Measurements from ENCODE around the gene EML6.

EML6 gene

DNA sequence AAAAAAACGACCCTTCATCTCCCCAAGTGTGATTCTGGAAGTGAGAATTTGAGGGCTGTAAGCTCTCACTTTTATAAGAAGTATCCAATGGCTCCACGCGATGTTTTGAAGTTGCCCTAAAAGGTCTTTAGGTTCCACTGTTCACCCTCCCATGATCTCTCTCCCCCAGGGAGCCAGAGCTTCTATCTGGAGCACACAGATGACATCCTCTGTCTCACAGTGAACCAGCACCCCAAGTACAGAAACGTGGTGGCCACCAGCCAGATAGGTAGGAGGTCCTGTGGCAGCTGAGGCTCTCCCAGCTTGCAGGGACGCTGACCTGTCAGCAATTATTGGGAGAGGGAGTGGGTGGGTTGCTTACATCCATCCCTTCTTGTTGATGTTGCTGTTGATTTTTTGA lies 229.0 kb downstream of the EML6 start:
- no peak for DNase-seq

DNA sequence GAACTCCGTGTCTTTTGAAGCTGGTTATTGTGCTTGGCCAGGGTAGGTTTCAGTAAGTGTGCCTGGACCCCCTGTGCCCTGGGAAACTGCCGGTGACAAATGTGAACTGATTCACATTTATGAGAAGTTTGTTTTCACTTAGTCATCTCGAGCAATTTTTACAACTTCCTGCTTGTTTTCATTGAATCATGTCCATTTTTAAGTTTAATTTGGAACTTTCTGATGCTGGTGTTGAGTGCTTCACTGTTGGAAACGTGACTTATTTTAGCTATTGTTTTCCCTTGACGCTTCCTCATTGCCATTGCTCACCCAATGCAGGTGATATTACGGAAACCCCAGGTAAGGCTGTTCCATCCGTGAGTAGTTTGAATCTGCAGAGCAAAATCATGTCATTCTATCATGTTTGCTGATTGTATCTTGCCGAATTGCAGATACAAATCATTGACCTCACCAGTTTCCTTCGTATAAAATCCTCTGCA lies 229.6 kb downstream of the EML6 start:
- DNase-seq = no peak

- no peak for DNase-seq
These were observed 230.7 kb downstream of the EML6 start for GRCh38 chr2:54954158-54954557.

DNA sequence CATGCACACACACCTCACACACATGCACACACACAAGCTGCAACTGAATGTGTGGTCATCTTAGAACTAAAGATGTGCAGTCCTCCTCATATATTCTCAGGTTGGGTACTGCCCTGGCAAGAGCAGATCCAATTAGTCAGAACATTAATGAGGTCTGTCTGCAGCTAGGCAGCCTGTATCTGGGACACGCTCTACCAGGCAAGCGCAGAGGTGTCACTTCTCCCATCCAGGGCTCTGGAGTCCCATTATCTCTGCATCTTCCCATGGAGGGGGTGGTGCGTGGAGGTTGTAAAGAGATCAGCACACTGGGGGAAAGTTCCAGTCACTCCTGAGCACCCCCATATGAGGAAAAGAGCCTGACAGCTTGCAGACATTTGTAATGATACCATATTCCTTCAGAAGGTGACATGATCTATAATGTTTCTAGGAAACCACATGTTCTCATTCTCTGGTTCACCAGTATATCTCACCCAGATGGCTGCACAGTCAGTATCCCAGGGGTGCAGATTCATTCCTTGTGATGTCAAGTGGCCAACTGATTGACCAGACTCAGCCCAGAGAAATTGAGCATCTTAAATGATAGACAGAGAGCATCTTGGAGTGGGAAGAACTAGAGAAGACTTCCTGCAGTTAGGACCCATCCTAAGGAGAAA lies 231.4 kb downstream of the EML6 start:
- no peak for DNase-seq

DNA sequence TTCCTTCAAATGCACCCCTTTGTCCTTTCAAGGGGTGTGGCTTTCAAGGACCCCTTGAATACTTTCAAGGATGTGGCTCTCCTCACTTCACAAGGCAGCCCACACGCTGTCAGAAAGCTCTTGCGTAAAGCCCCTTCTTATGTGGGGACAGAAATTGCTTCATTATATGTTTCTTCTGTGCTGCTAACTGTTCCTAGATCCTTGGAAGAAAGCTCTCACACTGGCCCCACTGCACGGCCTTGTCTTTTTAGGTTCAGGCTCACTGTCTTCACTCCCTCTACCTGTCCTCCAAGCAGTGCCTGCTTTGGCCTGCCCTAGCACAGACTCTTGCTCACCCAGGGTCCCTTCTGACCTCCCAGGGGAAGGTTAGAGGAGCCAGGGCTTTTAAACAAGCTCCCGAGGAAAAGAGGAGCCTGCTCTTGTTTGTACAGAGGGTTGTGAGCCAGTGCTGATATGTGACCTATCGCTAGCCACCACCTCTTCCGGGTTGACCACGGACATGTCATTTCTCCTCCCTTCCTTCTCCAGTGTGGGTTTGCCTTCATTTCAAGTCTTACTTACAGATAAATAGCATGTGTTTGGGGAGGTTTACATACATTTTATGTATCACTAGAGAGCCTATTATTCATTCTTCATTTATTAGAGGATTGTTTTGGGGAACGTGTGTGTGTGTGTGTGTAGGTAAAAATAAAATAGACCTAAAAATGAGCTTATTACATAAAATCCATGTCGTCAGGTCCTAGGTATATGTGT lies 232.1 kb downstream of the EML6 start:
- no peak for DNase-seq

GRCh38 chr2:54956111-54956627 lies 232.7 kb downstream of the EML6 start:
- no peak for DNase-seq

GRCh38 chr2:54957321-54957999 lies 234.0 kb downstream of the EML6 start:
- DNase-seq = no peak

DNA sequence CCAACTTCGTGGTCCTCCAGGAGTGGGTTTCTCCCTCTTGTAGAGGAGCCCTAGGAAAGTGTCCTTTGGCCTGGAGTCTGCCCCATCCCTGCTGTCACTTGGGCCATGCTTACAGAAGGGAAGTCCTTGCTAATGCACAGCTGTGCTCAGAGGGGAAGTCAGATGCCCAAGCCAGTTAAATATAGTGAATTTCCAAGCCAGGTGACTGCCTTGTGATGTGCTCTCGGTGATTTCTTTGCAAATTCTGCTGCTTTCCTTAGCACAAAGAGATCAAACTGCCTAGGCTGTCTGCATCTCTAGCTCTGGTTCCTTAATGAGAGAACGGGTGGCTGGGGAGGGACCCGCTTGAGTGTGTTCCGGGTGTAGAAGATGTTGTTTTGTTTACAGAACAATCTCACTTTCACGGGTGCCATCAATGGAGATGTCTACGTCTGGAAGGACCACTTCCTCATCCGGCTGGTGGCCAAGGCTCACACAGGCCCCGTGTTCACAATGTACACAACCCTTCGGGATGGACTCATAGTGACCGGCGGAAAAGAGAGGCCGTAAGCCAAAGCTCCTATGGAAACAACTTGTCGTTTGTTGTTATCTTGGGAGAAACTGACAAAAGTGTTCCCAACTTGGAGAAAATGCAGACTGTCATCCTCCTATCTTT lies 235.4 kb downstream of the EML6 start:
- no peak for DNase-seq

- no peak for DNase-seq
These were observed 236.7 kb downstream of the EML6 start for GRCh38 chr2:54960164-54960563.

GRCh38 chr2:54962511-54962910 lies 239.0 kb downstream of the EML6 start:
- no peak for DNase-seq

DNA sequence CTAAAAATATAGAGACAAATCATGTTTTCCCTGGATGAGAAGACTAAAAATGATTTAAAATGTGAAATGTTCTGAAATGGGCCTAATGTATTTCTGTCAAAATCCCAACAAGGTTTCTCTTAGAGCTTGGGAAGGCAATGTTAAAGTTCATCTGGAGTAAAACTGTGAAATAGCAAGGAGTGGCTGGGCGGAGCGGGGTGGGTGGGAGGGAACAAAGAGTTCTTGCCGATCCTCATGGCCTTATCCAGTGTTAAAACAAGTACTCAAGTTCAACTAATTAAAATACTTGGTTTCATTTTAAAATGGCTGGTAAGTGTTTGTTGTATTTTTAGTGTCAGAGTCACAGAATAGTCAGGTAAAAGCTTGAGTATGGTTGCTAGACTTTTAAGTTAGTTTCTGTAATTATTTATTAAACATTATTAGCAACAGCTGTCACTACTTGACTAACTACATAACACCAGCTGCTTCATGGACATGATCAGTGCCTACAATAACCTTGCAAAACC lies 239.5 kb downstream of the EML6 start:
- no peak for DNase-seq

GRCh38 chr2:54963476-54963875 lies 240.0 kb downstream of the EML6 start:
- DNase-seq = no peak

GRCh38 chr2:54964271-54964670 lies 240.8 kb downstream of the EML6 start:
- no peak for DNase-seq

DNA sequence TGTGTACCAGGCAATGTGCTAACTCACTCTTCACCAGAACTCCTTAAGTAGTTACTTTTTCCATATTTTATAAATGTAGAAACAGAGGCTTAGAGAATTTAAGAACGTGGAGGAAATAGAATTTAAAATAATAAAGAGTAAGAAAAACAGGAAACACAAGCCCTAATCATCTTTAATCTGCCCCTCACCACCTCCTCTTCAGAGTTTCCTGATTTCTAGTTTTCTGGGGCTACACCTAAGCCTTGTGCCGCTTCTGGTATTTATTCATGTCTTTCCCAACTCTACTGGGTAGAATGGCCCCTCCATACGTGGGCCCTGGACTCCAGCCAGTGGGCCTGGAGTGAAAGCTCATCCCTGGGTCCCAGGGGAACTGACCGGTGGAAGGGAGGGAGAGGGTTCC lies 241.4 kb downstream of the EML6 start:
- DNase-seq = no peak

DNA sequence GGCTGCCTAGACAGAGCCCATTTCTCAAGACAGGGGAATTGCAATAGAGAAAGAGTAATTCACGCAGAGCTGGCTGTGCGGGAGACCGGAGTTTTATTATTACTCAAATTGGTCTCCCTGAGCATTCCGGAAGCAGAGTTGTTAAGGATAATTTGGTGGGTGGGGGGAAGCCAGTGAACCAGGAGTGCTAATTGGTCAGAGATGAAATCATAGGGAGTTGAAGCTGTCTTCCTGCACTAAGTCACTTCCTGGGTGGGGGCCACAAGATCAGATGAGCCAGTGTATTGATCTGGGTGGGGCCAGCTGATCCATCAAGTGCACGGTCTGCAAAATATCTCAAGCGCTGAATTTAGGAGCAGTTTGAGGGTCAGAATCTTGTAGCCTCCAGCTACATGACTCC lies 242.0 kb downstream of the EML6 start:
- no peak for DNase-seq

DNA sequence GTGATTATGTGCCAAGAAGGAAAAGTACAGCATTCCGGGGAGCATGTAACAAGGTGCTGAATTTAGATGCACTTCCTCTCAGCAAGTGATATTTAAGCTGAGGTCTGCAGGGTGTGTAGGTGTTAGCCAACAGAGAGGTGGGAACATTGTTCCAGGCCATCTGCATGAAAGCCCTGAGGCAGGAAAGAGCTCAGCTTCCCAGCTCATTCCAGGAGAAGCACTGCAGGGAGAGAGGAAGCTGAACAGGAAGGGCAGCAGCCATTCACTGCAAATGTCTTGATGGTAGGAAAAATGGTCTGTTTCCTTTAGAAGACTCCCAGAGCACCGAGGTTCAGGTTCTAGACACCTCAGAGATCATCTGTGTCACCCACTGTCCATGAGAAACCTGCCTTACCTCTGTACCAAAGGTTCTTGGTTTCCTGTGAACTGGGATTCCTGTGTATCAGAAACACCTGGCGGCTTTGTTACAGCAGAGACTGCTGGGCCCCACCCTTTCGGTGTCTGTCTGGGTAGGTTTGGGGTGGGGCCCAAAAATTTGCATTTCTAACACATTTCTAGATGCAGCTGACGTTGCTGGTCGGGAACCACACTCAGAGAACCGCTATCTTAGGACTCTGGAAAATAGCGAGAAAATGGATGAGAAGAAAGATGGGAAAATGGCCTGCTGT lies 242.8 kb downstream of the EML6 start:
- DNase-seq = no peak

DNA sequence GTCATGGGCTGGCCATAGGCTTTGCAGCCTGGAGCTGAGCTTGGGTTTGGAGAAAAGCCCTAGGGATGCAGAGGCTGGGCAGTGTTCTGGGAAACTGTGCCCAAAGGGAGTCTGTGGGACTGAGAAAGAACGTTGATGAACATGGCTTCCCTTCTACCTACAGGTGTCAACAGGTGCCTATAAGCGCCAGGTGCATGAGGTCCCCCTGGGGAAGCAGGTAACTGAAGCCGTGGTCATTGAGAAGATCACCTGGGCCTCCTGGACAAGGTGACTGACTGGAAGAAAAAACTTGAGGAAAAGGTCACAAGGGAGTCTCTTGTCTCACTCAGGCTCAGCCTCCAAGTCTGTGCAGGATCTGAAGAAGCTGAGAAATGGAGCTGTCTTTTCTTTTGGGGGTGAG lies 243.4 kb downstream of the EML6 start:
- DNase-seq = no peak

DNA sequence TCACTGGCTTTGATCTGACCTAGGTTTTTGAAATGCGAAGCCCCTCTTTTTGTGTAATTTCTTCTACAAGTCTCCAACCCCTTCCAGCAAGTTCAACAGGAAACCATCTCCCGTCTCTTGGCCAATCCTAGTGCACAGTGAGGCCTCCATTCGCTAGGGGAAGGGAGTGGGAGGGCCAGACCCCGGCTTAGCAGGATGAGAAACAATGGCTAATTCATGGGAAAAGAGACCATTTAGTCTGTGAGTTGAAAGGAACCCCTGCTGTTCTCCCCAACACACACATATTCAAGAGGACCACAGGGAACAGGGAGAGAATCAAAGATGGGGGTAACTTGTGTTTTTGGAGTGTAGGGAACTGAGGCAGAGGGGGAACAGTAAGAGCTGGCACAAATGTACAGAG lies 243.8 kb downstream of the EML6 start:
- no peak for DNase-seq

DNA sequence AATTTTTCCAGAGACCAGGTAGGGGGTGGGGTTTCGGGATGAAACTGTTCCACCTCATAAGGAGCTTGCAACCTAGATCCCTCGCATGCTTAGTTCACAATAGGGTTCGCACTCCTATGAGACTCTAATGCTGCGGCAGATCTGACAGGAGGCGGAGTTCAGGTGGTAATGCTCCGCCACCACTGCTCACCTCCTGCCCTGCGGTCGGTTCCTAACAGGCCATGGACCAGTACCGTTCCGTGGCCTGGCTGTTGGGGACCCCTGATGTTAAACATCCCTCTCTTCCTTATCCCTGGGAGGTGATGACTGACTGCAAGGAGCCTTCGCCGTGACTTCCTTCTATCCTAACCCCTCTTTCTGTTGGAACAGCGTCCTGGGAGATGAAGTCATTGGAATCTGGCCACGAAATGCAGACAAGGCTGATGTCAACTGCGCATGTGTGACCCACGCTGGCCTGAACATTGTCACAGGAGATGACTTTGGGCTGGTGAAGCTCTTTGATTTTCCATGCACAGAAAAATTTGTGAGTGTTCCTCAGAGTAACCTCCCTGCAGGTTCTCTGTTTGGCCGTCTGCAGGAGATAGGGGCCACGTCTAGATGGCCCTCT lies 244.4 kb downstream of the EML6 start:
- no peak for DNase-seq

- no peak for DNase-seq
These were observed 245.2 kb downstream of the EML6 start for GRCh38 chr2:54968561-54969218.

DNA sequence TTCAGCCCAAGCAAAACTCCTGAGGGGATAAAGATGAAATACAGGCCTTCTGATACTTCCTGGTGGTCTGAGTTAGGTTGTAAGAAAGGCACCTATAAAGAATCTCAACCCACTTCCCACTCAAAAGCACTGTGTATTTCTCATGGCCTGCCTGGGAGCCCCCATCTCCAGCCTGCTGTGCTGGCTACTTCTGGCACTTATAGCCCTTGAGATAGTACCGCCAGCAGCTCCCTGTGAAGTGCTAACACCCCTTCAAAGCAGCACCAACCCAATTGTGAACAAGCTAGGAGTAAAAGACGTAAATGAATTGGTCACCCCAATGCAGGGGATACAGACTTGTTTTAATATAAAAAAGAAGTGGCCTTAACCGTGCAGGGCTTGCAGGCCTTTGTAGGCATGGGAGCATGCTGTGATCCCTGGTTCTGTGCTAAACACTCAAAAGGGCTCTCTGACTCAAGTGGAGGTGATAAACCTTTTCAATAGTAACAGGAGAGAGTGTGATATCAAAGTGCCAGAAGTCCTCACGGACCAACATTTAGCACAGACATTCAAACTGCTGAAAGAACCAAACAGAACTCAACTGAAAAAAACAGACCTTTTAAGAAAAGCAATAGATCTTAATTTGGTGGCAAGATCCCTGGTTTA lies 246.0 kb downstream of the EML6 start:
- DNase-seq = no peak

Data from stimulated activated CD4-positive, alpha-beta T cell treated with anti-CD3 and anti-CD28 coated beads, Interleukin-4, amount 100 ng/mL, for 24 hours (primary cell).